BE2C (cell line): ENCODE results near the gene C17orf107.
"Not testable (repeated sequence)": the region's sequence is repeated elsewhere in the genome, so short reads cannot be mapped to it uniquely, and the experiment has no call there.

Source experiments
- DNase-seq: peaks from one replicate; pipeline ENCODE4 v3.0.0-alpha.2; 2020
- H3K27me3 ChIP-seq: fragments of 250-450 bp; sonication (Bioruptor Pico); 2 replicates; pipeline ENCODE4 v1.5.1; 2020; ENCODE audit warnings: mild to moderate bottlenecking
- H3K36me3 ChIP-seq: fragments of 250-450 bp; sonication (Bioruptor Pico); 2 replicates; pipeline ENCODE4 v1.5.1; 2020; ENCODE audit warnings: mild to moderate bottlenecking
- H3K4me1 ChIP-seq: fragments of 250-450 bp; sonication (Bioruptor Pico); 2 replicates; pipeline ENCODE4 v1.5.1; 2020
- H3K4me3 ChIP-seq: 2 replicates; pipeline ENCODE4 v1.5.1; 2011; ENCODE audit warnings: low read depth, low read length
- H3K9me3 ChIP-seq: fragments of 250-450 bp; sonication (Bioruptor Pico); 2 replicates; pipeline ENCODE4 v1.5.1; 2020
- TF ChIP-seq, protein P1 (sequence below): IDR thresholded peaks from 2 replicates; pipeline ENCODE4 v1.5.1; 2012; ENCODE audit warnings: mild to moderate bottlenecking, low read depth, low read length

Gene C17orf107

DNA sequence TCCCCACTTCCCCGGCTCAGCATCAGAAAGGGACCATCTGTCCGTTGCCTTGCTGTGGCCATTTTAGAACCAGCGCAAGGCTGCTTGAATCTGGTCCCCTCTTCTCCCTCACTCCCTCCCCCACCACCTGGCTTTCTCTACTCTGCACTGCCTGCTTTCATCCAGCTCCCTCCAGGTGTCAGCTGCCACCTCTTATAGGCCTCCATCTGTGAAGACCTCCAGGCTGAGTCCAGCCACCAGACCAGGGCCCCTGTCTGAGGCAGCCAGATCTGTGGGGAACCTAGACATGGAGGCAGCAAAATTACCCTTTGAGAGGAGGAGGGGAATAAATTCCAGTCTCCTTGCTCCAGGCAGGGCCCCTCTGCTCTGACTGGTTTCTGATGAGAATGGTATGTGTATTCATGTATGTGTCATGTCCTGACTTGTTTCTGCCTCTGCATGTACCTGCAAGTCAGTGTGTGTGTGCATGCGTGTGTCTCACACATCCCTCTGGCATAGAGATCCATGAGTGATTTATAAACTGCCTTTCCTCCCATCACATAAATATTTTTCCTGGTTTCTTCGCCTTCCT, 45.1 kb upstream of the C17orf107 start:
- TF ChIP-seq, protein P1, sequence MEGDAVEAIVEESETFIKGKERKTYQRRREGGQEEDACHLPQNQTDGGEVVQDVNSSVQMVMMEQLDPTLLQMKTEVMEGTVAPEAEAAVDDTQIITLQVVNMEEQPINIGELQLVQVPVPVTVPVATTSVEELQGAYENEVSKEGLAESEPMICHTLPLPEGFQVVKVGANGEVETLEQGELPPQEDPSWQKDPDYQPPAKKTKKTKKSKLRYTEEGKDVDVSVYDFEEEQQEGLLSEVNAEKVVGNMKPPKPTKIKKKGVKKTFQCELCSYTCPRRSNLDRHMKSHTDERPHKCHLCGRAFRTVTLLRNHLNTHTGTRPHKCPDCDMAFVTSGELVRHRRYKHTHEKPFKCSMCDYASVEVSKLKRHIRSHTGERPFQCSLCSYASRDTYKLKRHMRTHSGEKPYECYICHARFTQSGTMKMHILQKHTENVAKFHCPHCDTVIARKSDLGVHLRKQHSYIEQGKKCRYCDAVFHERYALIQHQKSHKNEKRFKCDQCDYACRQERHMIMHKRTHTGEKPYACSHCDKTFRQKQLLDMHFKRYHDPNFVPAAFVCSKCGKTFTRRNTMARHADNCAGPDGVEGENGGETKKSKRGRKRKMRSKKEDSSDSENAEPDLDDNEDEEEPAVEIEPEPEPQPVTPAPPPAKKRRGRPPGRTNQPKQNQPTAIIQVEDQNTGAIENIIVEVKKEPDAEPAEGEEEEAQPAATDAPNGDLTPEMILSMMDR = no peak
- no peak for DNase-seq
- Histone ChIP-seq H3K4me1 (no peaks in the 10 kb centered on the region), H3K4me3 (no peak overlapping the region), H3K36me3 (no peaks in the 10 kb centered on the region), H3K9me3 (no peaks in the 10 kb centered on the region), H3K27me3 (no peaks in the 10 kb centered on the region)

DNA sequence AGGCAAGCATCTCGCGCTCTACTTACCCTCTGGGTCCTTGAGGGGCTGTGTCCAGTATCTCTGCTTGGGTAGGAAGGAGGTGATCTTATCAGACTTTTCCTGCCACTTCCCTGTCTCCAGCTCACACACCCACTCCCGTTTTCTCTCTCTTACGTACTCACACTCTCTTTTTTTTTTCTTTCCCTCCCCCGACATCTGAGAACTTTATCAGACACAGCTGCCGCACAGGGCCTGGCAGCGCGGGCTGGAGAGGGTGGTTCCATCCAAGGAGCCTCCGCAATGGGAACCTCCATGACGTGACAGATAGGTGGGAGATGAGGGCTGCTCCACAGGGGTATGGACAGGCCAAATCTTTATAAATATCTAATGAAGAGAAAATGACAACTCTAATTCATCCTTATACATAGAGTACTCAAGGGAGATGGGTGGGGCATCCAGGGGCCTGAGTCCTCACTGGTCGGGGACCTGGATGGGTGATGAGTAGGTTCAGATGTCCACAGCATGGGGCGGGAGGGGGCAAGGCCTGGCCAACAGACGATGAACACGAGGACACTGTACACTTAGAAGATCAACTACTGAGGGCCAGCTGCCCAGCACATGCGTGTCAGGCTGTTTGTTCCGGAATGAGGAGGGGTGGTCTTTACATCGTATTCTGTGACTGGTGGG, 42.9 kb upstream of the C17orf107 start:
- no peaks in the 10 kb centered on the region for H3K27me3 ChIP-seq
- no peak for DNase-seq
- H3K9me3 ChIP-seq = no peaks in the 10 kb centered on the region
- no peaks in the 10 kb centered on the region for H3K4me1 ChIP-seq
- no peak overlapping the region for H3K4me3 ChIP-seq
- no peaks in the 10 kb centered on the region for H3K36me3 ChIP-seq
- TF ChIP-seq, protein P1 = no peak

- Histone ChIP-seq H3K27me3 (no peaks in the 10 kb centered on the region), H3K36me3 (no peaks in the 10 kb centered on the region), H3K9me3 (no peaks in the 10 kb centered on the region), H3K4me3 (no peak overlapping the region), H3K4me1 (no peaks in the 10 kb centered on the region)
- TF ChIP-seq, protein P1 = no peak
- DNase-seq = no peak
Measured at GRCh38 chr17:4856937-4857314, 42.4 kb upstream of the C17orf107 start.

GRCh38 chr17:4857347-4857746, 42.0 kb upstream of the C17orf107 start:
- H3K4me1 ChIP-seq = not testable (repeated sequence)

GRCh38 chr17:4858068-4858881, 41.1 kb upstream of the C17orf107 start:
- no peak overlapping the region for H3K4me3 ChIP-seq
- no peaks in the 10 kb centered on the region for H3K4me1 ChIP-seq
- no peak for DNase-seq
- H3K9me3 ChIP-seq = no peaks in the 10 kb centered on the region
- no peaks in the 10 kb centered on the region for H3K27me3 ChIP-seq
- no peaks in the 10 kb centered on the region for H3K36me3 ChIP-seq
- TF ChIP-seq, protein P1 = no peak

More at GRCh38 chr17:4857347-4857746, 42.0 kb upstream of the C17orf107 start:
- H3K4me3 ChIP-seq, H3K36me3 ChIP-seq, H3K9me3 ChIP-seq, DNase-seq, H3K27me3 ChIP-seq: not testable (repeated sequence)

- H3K36me3 ChIP-seq = no peaks in the 10 kb centered on the region
- H3K9me3 ChIP-seq = no peaks in the 10 kb centered on the region
- no peak overlapping the region for H3K4me3 ChIP-seq
- peak; percentile 47 for DNase-seq
- TF ChIP-seq, protein P1 = no peak
- no peaks in the 10 kb centered on the region for H3K4me1 ChIP-seq
- no peaks in the 10 kb centered on the region for H3K27me3 ChIP-seq
Measured at GRCh38 chr17:4858882-4859260, 40.5 kb upstream of the C17orf107 start.
